Measurements from ENCODE around the gene BCAS3. TPM values are rescaled to one million over a fixed set of nuclear protein-coding genes. Genes with fewer than 3 reads are reported as not detected.

Gene BCAS3
- total and polyA plus RNA-seq, 11 donors = 4.5 to 23.5 (median 17.9) TPM

- 94 to 97% (median 95%) methylated on average over 3 of the region's 3 CpGs for WGBS, 4 donors
- H3K27me3 ChIP-seq = no peaks in the 10 kb centered on the region
- TF ChIP-seq CTCF (IDR thresholded peaks at IDR 0.05) (peak in 5 of 12 donors; percentile 15 to 44 (median 18)), POLR2A (IDR thresholded peaks at IDR 0.05) (no peak)
- H3K9me3 ChIP-seq = no peaks in the 10 kb centered on the region
- H3K4me1 ChIP-seq = peaks cover 0 to 8% (median 0%) of the 10 kb centered on the region in 12 donors
- no peaks in the 10 kb centered on the region for H3K36me3 ChIP-seq
- ATAC-seq (no peak), DNase-seq (no peak)
- intact Hi-C loops (cut with DNase I) = no loop called here
- no peak overlapping the region for H3K4me3 ChIP-seq
- H3K27ac ChIP-seq = no peak overlapping the region
Observed at GRCh38 chr17:61349350-61349749, 671.7 kb downstream of the BCAS3 start.

- H3K4me3 ChIP-seq = no peak overlapping the region
- peaks cover 0 to 8% (median 0%) of the 10 kb centered on the region in 12 donors for H3K4me1 ChIP-seq
- ATAC-seq (no peak), DNase-seq (no peak)
- no peak for TF ChIP-seq POLR2A (IDR thresholded peaks at IDR 0.05)
- TF ChIP-seq CTCF (IDR thresholded peaks at IDR 0.05) = no peak
- H3K9me3 ChIP-seq = no peaks in the 10 kb centered on the region
- no peak overlapping the region for H3K27ac ChIP-seq
- intact Hi-C loops (cut with DNase I) = no loop called here
- H3K36me3 ChIP-seq = no peaks in the 10 kb centered on the region
- H3K27me3 ChIP-seq = no peaks in the 10 kb centered on the region
- 85 to 93% (median 90%) methylated on average over 5 of the region's 5 CpGs for WGBS, 4 donors
Observed at GRCh38 chr17:61351745-61352407, 674.2 kb downstream of the BCAS3 start.

- H3K36me3 ChIP-seq = no peaks in the 10 kb centered on the region
- 55 to 69% (median 61%) methylated on average over 7 of the region's 7 CpGs for WGBS, 4 donors
- H3K4me1 ChIP-seq = peaks cover 0 to 8% (median 0%) of the 10 kb centered on the region in 12 donors
- no peak overlapping the region for H3K4me3 ChIP-seq
- TF ChIP-seq POLR2A (IDR thresholded peaks at IDR 0.05) (no peak), CTCF (IDR thresholded peaks at IDR 0.05) (no peak)
- no peaks in the 10 kb centered on the region for H3K27me3 ChIP-seq
- DNase-seq (no peak), ATAC-seq (no peak)
- no peak overlapping the region for H3K27ac ChIP-seq
- H3K9me3 ChIP-seq = no peaks in the 10 kb centered on the region
- intact Hi-C loops (cut with DNase I) = no loop called here
Observed at GRCh38 chr17:61352408-61352770, 674.7 kb downstream of the BCAS3 start.

- ATAC-seq (no peak), DNase-seq (no peak)
- H3K9me3 ChIP-seq = no peaks in the 10 kb centered on the region
- H3K4me1 ChIP-seq = peaks cover 0 to 8% (median 0%) of the 10 kb centered on the region in 12 donors
- H3K27me3 ChIP-seq = no peaks in the 10 kb centered on the region
- H3K27ac ChIP-seq = no peak overlapping the region
- TF ChIP-seq CTCF (IDR thresholded peaks at IDR 0.05) (no peak), POLR2A (IDR thresholded peaks at IDR 0.05) (no peak)
- intact Hi-C loops (cut with DNase I) = no loop called here
- no peaks in the 10 kb centered on the region for H3K36me3 ChIP-seq
- no peak overlapping the region for H3K4me3 ChIP-seq
- WGBS, 4 donors = 86 to 91% (median 88%) methylated on average over 11 to 12 of the region's 12 CpGs
Observed at GRCh38 chr17:61352781-61353491, 675.3 kb downstream of the BCAS3 start.

All from heart left ventricle (tissue), 16 donors.